WTC11 (cell line): Measurements from ENCODE around the gene CGB3.

Source experiments
- MXD4 ChIP-seq: fragments of 250-450 bp; sonication (Bioruptor Pico); IDR thresholded peaks from 2 replicates; pipeline ENCODE4 v1.8.0; 2021; ENCODE audit warnings: mild to moderate bottlenecking, moderate library complexity, borderline replicate concordance
- TCF7 ChIP-seq: sonication (generic); formaldehyde crosslinking; IDR thresholded peaks from 2 replicates; pipeline ENCODE4 v1.8.0; 2022; ENCODE audit warnings: mild to moderate bottlenecking, low read depth, missing genetic modification reagents, moderate library complexity
- TEAD4 ChIP-seq: sonication (generic); formaldehyde crosslinking; IDR thresholded peaks from 2 replicates; pipeline ENCODE4 v1.8.0; 2022; ENCODE audit warnings: mild to moderate bottlenecking, missing genetic modification reagents
- TP53 ChIP-seq: sonication (generic); formaldehyde crosslinking; IDR thresholded peaks from 2 replicates; pipeline ENCODE4 v1.8.1; 2023; ENCODE audit warnings: mild to moderate bottlenecking, missing genetic modification reagents
- ZNF232 ChIP-seq: sonication (generic); formaldehyde crosslinking; IDR thresholded peaks from 2 replicates; pipeline ENCODE4 v1.8.0; 2022; ENCODE audit warnings: mild to moderate bottlenecking, missing genetic modification reagents
- ZNF671 ChIP-seq: fragments of 250-450 bp; sonication (Bioruptor Pico); IDR thresholded peaks from 2 replicates; pipeline ENCODE4 v1.8.0; 2021; ENCODE audit warnings: mild to moderate bottlenecking
- TF ChIP-seq, protein P1 (sequence below): fragments of 200-600 bp; IDR thresholded peaks from 2 replicates; pipeline ENCODE4 v1.8.0; 2022; ENCODE audit warnings: antibody characterized with exemption
- TF ChIP-seq, protein P2 (sequence below): sonication (generic); formaldehyde crosslinking; IDR thresholded peaks from 2 replicates; pipeline ENCODE4 v1.8.0; 2022; ENCODE audit warnings: mild to moderate bottlenecking, missing genetic modification reagents
- TF ChIP-seq, protein P3 (sequence below): sonication (generic); formaldehyde crosslinking; IDR thresholded peaks from 2 replicates; pipeline ENCODE4 v1.8.1; 2022; ENCODE audit warnings: missing genetic modification reagents, borderline replicate concordance
- TF ChIP-seq, protein P4 (sequence below): sonication (generic); formaldehyde crosslinking; IDR thresholded peaks from 2 replicates; pipeline ENCODE4 v1.8.0; 2023; ENCODE audit warnings: mild to moderate bottlenecking, missing genetic modification reagents
- TF ChIP-seq, protein P5 (sequence below): sonication (generic); formaldehyde crosslinking; IDR thresholded peaks from 2 replicates; pipeline ENCODE4 v1.8.1; 2023; ENCODE audit warnings: mild to moderate bottlenecking, missing genetic modification reagents, moderate library complexity

DNA sequence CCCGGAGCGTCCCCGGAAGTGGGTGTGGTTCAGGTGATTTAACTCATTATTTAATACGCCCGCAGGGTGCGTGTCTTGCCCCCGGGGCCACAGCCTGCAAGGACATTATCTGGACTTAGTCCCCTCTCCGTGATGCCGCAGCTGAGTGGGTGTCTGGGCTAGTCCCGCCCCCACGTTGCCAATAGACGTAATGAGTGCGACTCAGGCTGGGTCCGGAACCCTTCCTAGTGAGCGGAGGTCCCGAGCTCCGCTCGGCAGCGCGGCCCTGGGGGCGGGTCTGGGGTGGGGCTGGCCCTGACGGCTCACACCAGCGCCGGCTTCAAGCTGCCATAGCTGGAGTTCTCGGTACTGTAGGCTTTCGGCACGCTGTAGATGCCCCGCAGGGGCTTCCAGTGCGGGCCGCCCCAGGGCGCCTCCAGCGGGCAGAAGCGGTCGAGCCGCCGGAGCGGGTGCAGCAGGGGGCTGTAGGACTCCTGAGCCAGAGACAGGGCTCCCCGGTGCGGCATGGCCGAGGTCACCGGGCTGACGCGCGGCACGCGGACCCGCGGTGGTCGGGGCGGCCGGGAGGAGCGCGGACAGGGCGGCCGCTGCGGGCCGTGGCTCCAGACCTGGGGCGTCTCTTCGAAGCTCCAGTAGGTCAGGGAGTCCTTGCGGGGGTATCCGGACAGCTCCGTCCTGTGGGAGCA lies 6.3 kb downstream of the CGB3 start:
- TF ChIP-seq, protein P1, sequence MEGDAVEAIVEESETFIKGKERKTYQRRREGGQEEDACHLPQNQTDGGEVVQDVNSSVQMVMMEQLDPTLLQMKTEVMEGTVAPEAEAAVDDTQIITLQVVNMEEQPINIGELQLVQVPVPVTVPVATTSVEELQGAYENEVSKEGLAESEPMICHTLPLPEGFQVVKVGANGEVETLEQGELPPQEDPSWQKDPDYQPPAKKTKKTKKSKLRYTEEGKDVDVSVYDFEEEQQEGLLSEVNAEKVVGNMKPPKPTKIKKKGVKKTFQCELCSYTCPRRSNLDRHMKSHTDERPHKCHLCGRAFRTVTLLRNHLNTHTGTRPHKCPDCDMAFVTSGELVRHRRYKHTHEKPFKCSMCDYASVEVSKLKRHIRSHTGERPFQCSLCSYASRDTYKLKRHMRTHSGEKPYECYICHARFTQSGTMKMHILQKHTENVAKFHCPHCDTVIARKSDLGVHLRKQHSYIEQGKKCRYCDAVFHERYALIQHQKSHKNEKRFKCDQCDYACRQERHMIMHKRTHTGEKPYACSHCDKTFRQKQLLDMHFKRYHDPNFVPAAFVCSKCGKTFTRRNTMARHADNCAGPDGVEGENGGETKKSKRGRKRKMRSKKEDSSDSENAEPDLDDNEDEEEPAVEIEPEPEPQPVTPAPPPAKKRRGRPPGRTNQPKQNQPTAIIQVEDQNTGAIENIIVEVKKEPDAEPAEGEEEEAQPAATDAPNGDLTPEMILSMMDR = no peak
- TF ChIP-seq, protein P2, sequence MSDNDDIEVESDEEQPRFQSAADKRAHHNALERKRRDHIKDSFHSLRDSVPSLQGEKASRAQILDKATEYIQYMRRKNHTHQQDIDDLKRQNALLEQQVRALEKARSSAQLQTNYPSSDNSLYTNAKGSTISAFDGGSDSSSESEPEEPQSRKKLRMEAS (CRISPR knock-in tag) = peak; percentile 68; the same call in 1 of the 2 replicates
- TF ChIP-seq TEAD4 (CRISPR knock-in tag) (no peak), ZNF232 (CRISPR knock-in tag) (no peak), TCF7 (CRISPR knock-in tag) (no peak), TP53 (CRISPR knock-in tag) (no peak), MXD4 (no peak), ZNF671 (no peak)
- TF ChIP-seq, protein P3, sequence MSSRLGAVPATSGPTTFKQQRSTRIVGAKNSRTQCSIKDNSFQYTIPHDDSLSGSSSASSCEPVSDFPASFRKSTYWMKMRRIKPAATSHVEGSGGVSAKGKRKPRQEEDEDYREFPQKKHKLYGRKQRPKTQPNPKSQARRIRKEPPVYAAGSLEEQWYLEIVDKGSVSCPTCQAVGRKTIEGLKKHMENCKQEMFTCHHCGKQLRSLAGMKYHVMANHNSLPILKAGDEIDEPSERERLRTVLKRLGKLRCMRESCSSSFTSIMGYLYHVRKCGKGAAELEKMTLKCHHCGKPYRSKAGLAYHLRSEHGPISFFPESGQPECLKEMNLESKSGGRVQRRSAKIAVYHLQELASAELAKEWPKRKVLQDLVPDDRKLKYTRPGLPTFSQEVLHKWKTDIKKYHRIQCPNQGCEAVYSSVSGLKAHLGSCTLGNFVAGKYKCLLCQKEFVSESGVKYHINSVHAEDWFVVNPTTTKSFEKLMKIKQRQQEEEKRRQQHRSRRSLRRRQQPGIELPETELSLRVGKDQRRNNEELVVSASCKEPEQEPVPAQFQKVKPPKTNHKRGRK (CRISPR knock-in tag) = no peak
- TF ChIP-seq, protein P4, sequence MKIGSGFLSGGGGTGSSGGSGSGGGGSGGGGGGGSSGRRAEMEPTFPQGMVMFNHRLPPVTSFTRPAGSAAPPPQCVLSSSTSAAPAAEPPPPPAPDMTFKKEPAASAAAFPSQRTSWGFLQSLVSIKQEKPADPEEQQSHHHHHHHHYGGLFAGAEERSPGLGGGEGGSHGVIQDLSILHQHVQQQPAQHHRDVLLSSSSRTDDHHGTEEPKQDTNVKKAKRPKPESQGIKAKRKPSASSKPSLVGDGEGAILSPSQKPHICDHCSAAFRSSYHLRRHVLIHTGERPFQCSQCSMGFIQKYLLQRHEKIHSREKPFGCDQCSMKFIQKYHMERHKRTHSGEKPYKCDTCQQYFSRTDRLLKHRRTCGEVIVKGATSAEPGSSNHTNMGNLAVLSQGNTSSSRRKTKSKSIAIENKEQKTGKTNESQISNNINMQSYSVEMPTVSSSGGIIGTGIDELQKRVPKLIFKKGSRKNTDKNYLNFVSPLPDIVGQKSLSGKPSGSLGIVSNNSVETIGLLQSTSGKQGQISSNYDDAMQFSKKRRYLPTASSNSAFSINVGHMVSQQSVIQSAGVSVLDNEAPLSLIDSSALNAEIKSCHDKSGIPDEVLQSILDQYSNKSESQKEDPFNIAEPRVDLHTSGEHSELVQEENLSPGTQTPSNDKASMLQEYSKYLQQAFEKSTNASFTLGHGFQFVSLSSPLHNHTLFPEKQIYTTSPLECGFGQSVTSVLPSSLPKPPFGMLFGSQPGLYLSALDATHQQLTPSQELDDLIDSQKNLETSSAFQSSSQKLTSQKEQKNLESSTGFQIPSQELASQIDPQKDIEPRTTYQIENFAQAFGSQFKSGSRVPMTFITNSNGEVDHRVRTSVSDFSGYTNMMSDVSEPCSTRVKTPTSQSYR = no peak
- TF ChIP-seq, protein P5, sequence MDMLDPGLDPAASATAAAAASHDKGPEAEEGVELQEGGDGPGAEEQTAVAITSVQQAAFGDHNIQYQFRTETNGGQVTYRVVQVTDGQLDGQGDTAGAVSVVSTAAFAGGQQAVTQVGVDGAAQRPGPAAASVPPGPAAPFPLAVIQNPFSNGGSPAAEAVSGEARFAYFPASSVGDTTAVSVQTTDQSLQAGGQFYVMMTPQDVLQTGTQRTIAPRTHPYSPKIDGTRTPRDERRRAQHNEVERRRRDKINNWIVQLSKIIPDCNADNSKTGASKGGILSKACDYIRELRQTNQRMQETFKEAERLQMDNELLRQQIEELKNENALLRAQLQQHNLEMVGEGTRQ (CRISPR knock-in tag) = no peak
